CD4-positive, alpha-beta T cell (primary cell): ENCODE data around the gene ARL13B. TPM values are rescaled to one million over a fixed set of nuclear protein-coding genes. Genes with fewer than 3 reads are reported as not detected.

ENCODE experiments used
- ATAC-seq: fragments of 200-7000 bp; cut with Tn5 transposase; one replicate; pipeline ENCODE4 v1.10.0; 2022; ENCODE audit warnings: mild to moderate bottlenecking; ENCODE audit not compliant: poor library complexity
- CTCF ChIA-PET: fragments of 350-600 bp; sonication (Branson Sonifier 250); formaldehyde crosslinking; loops from one replicate; lab custom pipeline; 2021; ENCODE audit warnings: antibody characterized with exemption, inconsistent platforms; lab: Charles Lee
- POLR2A ChIA-PET: fragments of 350-600 bp; sonication (Branson Sonifier 250); formaldehyde crosslinking; loops from one replicate; lab custom pipeline; 2021; ENCODE audit warnings: antibody characterized with exemption, inconsistent platforms; lab: Charles Lee
- DNase-seq, 14 experiments: peaks; one replicate each; pipeline ENCODE4 v3.0.0-alpha.2; 2013 to 2020; ENCODE audit warnings: mixed read lengths in 2 of 14
- H3K27ac ChIP-seq, 2 donors: one replicate each; pipeline versions ENCODE4 v1.5.1 to v1.7.0; 2013; ENCODE audit warnings: low read length in 2 of 2, low read depth in 1 of 2, mild to moderate bottlenecking in 1 of 2
- H3K27me3 ChIP-seq, 2 experiments: 1 replicate in 1 of 2; 2 replicates in 1 of 2; pipeline versions ENCODE4 v1.6.1 to v1.7.0; 2013; ENCODE audit warnings: low read length in 2 of 2, control low read depth in 1 of 2, mild to moderate bottlenecking in 1 of 2, moderate library complexity in 1 of 2; ENCODE audit not compliant: insufficient read depth in 2 of 2, control insufficient read depth in 1 of 2
- H3K36me3 ChIP-seq: one replicate; pipeline ENCODE4 v1.6.1; 2013; ENCODE audit warnings: low read length, control low read depth; ENCODE audit not compliant: insufficient read depth
- H3K4me1 ChIP-seq: one replicate; pipeline ENCODE4 v1.6.1; 2013; ENCODE audit warnings: low read length, control low read depth; ENCODE audit not compliant: insufficient read depth
- H3K4me3 ChIP-seq: one replicate; pipeline ENCODE4 v1.5.1; 2013; ENCODE audit warnings: mild to moderate bottlenecking, low read length, moderate library complexity
- H3K9me3 ChIP-seq, 2 experiments: 1 replicate in 1 of 2; 2 replicates in 1 of 2; pipeline versions ENCODE4 v1.6.1 to v1.7.0; 2013; ENCODE audit warnings: low read length in 2 of 2, mild to moderate bottlenecking in 2 of 2, control low read depth in 1 of 2, moderate library complexity in 1 of 2; ENCODE audit not compliant: control insufficient read depth in 1 of 2, insufficient read depth in 1 of 2
- H3K27ac Mint-ChIP-seq: one replicate; pipeline ENCODE4 v1.8.0; 2020; ENCODE audit warnings: mixed read lengths
- H3K27me3 Mint-ChIP-seq: one replicate; pipeline ENCODE4 v1.8.0; 2021; ENCODE audit warnings: mixed read lengths
- H3K36me3 Mint-ChIP-seq: one replicate; pipeline ENCODE4 v1.8.0; 2021; ENCODE audit warnings: low read depth, mixed read lengths
- H3K4me1 Mint-ChIP-seq: one replicate; pipeline ENCODE4 v1.8.0; 2021; ENCODE audit warnings: low read depth, mixed read lengths
- H3K4me3 Mint-ChIP-seq: one replicate; pipeline ENCODE4 v1.8.0; 2020; ENCODE audit warnings: mild to moderate bottlenecking, mixed read lengths
- H3K9me3 Mint-ChIP-seq: one replicate; pipeline ENCODE4 v1.8.0; 2020; ENCODE audit warnings: mixed read lengths
- intact Hi-C, 2 experiments: fragments of 100-400 bp; cut with DNase I in 1 of 2; cut with micrococcal nuclease in 1 of 2; formaldehyde crosslinking; loops; one replicate each; pipeline versions ENCODE4 v1.15.1 to v1.9.0; 2023 to 2025; cut with DNase I, micrococcal nuclease
- total RNA-seq, 174 experiments: library from RNA in 2 of 174; stranded (reverse) in 2 of 174; gene quantifications; one replicate each; pipeline ENCODE4 v1.2.3 and lab custom pipeline; 2021 to 2026
- TF ChIP-seq, protein P1 (sequence below): fragments of 200-600 bp; IDR thresholded peaks from one replicate; pipeline ENCODE4 v1.8.0; 2022; ENCODE audit warnings: antibody characterized with exemption, mild to moderate bottlenecking

ARL13B gene
- total RNA-seq, 2 experiments from 2014 or later: 3.4 to 4.4 TPM

DNA sequence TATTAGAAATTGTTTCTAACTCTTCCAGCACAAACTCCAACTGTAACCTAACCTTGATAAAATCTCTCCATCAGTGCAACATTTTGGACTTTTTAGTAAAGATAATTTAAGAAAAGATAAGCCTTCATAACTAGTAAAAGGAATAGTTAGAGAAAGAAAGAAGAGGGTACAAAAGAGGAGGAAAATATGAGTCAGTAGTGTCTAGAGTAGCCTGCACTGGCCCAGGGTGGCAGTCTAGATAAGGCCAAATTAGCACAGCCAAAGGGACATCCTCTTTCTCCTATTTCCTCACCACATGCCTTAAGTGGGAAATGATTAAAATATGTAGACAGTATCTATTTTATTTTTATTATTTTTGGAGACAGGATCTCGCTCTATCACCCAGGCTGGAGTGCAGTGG is 10.0 kb upstream of the ARL13B start:
- peaks cover 12% of the 10 kb centered on the region for H3K4me1 Mint-ChIP-seq
- no peak overlapping the region for H3K27ac Mint-ChIP-seq
- ATAC-seq: no peak
- ChIA-PET CTCF (no interaction called here), POLR2A (no interaction called here)
- intact Hi-C loops: no loop called here
- H3K9me3 Mint-ChIP-seq: no peaks in the 10 kb centered on the region
- Histone ChIP-seq H3K4me3 (no peak overlapping the region), H3K36me3 (no peaks in the 10 kb centered on the region), H3K4me1 (peaks cover 10% of the 10 kb centered on the region), H3K27me3 (peaks cover 3 to 11% of the 10 kb centered on the region in 2 experiments), H3K27ac (no peak overlapping the region), H3K9me3 (no peaks in the 10 kb centered on the region)
- H3K36me3 Mint-ChIP-seq: no peaks in the 10 kb centered on the region
- TF ChIP-seq, protein P1, sequence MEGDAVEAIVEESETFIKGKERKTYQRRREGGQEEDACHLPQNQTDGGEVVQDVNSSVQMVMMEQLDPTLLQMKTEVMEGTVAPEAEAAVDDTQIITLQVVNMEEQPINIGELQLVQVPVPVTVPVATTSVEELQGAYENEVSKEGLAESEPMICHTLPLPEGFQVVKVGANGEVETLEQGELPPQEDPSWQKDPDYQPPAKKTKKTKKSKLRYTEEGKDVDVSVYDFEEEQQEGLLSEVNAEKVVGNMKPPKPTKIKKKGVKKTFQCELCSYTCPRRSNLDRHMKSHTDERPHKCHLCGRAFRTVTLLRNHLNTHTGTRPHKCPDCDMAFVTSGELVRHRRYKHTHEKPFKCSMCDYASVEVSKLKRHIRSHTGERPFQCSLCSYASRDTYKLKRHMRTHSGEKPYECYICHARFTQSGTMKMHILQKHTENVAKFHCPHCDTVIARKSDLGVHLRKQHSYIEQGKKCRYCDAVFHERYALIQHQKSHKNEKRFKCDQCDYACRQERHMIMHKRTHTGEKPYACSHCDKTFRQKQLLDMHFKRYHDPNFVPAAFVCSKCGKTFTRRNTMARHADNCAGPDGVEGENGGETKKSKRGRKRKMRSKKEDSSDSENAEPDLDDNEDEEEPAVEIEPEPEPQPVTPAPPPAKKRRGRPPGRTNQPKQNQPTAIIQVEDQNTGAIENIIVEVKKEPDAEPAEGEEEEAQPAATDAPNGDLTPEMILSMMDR: no peak
- DNase-seq: no peak
- H3K4me3 Mint-ChIP-seq: no peak overlapping the region
- H3K27me3 Mint-ChIP-seq: peaks cover 18% of the 10 kb centered on the region

DNA sequence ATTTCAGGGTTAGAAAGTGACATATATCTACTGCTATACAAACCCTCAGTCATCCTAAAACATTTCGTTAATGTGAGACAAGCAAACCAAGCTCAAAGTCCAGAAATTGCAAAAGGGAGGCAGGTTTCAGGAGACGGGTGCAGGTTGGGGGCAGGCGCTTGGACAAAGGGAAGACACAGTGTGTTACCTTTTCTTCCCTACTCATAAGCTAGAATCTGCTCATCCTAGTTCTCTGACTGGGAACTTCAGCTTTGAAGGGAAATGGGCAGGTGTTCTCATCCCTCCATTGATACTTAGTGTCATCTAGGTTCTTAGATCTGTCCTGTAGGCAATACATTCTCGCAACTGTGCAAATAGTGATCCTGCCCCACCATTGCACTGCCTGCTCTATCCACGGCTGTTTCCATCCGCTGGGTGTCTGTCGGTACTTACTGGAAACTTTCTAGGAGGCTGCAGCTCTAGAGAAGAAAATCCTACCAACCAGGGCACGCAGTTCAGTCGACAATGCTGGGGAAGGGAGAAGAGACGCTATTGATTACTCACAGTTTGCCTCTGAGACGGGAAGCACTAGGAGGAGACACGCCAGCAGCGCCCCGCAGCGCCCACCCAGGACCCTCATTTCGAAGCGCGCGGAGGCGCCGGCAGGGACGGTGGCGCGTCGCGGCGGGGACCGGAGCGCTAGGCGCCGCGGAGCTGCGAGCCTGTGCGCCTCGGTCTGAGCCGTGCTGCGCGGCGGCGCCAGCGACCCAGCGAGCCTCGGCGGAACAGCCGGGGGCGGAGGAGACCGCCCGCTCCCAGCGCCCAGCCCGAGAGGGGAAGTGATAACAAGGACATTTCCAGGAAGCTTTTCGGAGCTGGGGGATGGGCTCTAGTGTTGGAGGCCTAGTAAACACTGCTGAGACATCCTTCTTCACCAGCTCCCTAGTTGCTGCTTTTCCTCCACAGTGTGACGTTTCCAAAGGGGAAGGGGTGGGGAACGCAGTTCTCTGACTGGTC is 6.5 kb upstream of the ARL13B start, which contains the start of gene PROS1:
Gene PROS1 (minus strand): TSS at position 766 of the 996 bp plus-strand sequence. CDS start 147 bp downstream, at position 619.
- intact Hi-C loops: no loop called here
- ATAC-seq (peak; percentile 90), DNase-seq (peak in 12 of 14 experiments; percentile 11 to 70 (median 34))
- Mint-ChIP-seq H3K36me3 (no peaks in the 10 kb centered on the region), H3K27ac (no peak within 1 kb of the TSS), H3K27me3 (peaks cover 18% of the 10 kb centered on the region), H3K4me3 (peak within 1 kb of the TSS; percentile 81), H3K9me3 (no peaks in the 10 kb centered on the region), H3K4me1 (peaks cover 17% of the 10 kb centered on the region)
- Histone ChIP-seq H3K4me3 (peak within 1 kb of the TSS; percentile 52), H3K9me3 (no peaks in the 10 kb centered on the region), H3K4me1 (peaks cover 10% of the 10 kb centered on the region), H3K27ac (no peak within 1 kb of the TSS), H3K36me3 (no peaks in the 10 kb centered on the region), H3K27me3 (peaks cover 3 to 11% of the 10 kb centered on the region in 2 experiments)
- TF ChIP-seq, protein P1: no peak
- CTCF ChIA-PET: interaction anchor here (1.1 kb wide), 1 partner anchor 96 kb away, joined by 3 read pairs; no protein-coding TSS in a partner anchor
- POLR2A ChIA-PET: interaction anchor here (1.2 kb wide), 1 partner anchor 89 kb away, joined by 4 read pairs; the partner anchor contains the start of genes DHFR2 and NSUN3

DNA sequence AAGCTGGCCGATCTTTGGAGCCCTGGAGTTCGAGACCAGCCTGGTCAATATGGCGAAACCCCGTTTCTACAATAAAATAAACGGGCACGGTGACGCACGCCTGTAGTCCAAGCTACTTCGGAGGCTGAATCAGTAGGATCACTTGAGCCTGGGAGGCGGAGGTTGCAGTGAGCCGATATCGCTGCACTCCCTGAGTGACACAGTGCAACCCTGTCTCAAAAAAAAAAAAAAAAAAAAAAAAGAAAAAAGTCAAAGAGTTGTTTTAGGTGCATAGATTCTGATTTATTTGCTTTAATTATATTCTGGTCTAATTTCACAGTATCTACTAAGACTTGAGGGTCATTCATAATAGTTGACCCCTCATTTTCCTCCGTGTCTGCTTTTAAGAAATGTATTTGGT is 1.7 kb downstream of the ARL13B start:
- Histone ChIP-seq H3K4me3 (no peak overlapping the region), H3K36me3 (no peaks in the 10 kb centered on the region), H3K27ac (no peak overlapping the region), H3K4me1 (peaks cover 16% of the 10 kb centered on the region), H3K9me3 (no peaks in the 10 kb centered on the region), H3K27me3 (no peaks in the 10 kb centered on the region)
- CTCF ChIA-PET: no interaction called here
- no peaks in the 10 kb centered on the region for H3K27me3 Mint-ChIP-seq
- TF ChIP-seq, protein P1: no peak
- no peaks in the 10 kb centered on the region for H3K9me3 Mint-ChIP-seq
- peak overlapping the region; percentile 25 for H3K27ac Mint-ChIP-seq
- peak overlapping the region; percentile 95 for H3K4me3 Mint-ChIP-seq
- intact Hi-C loops: loop anchor here in 1 of 2 experiments (1.0 kb wide), 1 partner anchor 84 kb away; no protein-coding TSS in a partner anchor
- ATAC-seq (no peak), DNase-seq (no peak)
- POLR2A ChIA-PET: no interaction called here
- peaks cover 3% of the 10 kb centered on the region for H3K36me3 Mint-ChIP-seq
- H3K4me1 Mint-ChIP-seq: peaks cover 33% of the 10 kb centered on the region
